Measurements from ENCODE around the gene IRF4. TPM values are rescaled to one million over a fixed set of nuclear protein-coding genes. Genes with fewer than 3 reads are reported as not detected.

The IRF4 gene
- total RNA-seq, result 1 to 10 TPM; 4.6 to 5.0 TPM
- polyA plus RNA-seq, result 1 to 10 TPM in 1 of 2 donors, under 1 TPM in 1; 0.85 to 1.1 TPM
- long read RNA-seq, donor 1, result 0 reads
- long read RNA-seq, donor 2, result 0 reads
- long read RNA-seq, donor 3, result 0 reads
- long read RNA-seq, donor 4, result 0 reads
- long read RNA-seq, donor 5, result 0 reads

- TF ChIP-seq CTCF (IDR thresholded peaks at IDR 0.05; ENCODE audit: control extremely low read depth, extremely low read depth), result no peak
- Histone ChIP-seq H3K27ac (ENCODE audit: low read depth in 1 of 2, low read length in 1 of 2) (no peak within 1 kb of the TSS), H3K9me3 (ENCODE audit: control insufficient read depth in 4 of 4, insufficient read depth in 3 of 4, low read length in 3 of 4) (no peaks in the 10 kb centered on the region), H3K36me3 (ENCODE audit: control insufficient read depth in 4 of 4, insufficient read depth in 4 of 4, low read length in 4 of 4) (no peaks in the 10 kb centered on the region), H3K27me3 (ENCODE audit: control insufficient read depth in 3 of 3, insufficient read depth in 3 of 3, low read length in 2 of 3) (peaks cover 8 to 78% (median 70%) of the 10 kb centered on the region in 3 donors), H3K9ac (ENCODE audit: insufficient read depth in 1 of 2, low read length in 2 of 2) (no peak within 1 kb of the TSS), H3K4me1 (ENCODE audit: control insufficient read depth in 5 of 5, insufficient read depth in 5 of 5, low read length in 5 of 5) (peaks cover 0 to 25% (median 4%) of the 10 kb centered on the region in 5 donors), H3K4me3 (peak within 1 kb of the TSS; percentile 20)
- DNase-seq (no peak), ATAC-seq (ENCODE audit: insufficient read depth, low FRiP score) (peak; percentile 47)
- WGBS, 2 donors, result 1% methylated on average over 72 to 82 of the region's 82 CpGs
Measured at GRCh38 chr6:391559-392440, at the start of gene IRF4. Gene IRF4, plus strand, starts transcription at chr6:391752. Its CDS starts 1,401 bp downstream, at chr6:393153.

GRCh38 chr6:341914-342831 is 49.4 kb upstream of the IRF4 start:
- H3K4me3 ChIP-seq, result no peak overlapping the region
- no peaks in the 10 kb centered on the region for H3K27me3 ChIP-seq (ENCODE audit: control insufficient read depth in 3 of 3, insufficient read depth in 3 of 3, low read length in 2 of 3)
- peaks cover 0 to 2% (median 0%) of the 10 kb centered on the region in 4 donors for H3K9me3 ChIP-seq (ENCODE audit: control insufficient read depth in 4 of 4, insufficient read depth in 3 of 4, low read length in 3 of 4)
- WGBS, 2 donors, result 76 to 80% methylated on average over 16 of the region's 16 CpGs
- no peak overlapping the region for H3K9ac ChIP-seq (ENCODE audit: insufficient read depth in 1 of 2, low read length in 2 of 2)
- H3K4me1 ChIP-seq (ENCODE audit: control insufficient read depth in 5 of 5, insufficient read depth in 5 of 5, low read length in 5 of 5), result peaks cover 0 to 11% (median 4%) of the 10 kb centered on the region in 5 donors
- TF ChIP-seq CTCF (IDR thresholded peaks at IDR 0.05; ENCODE audit: control extremely low read depth, extremely low read depth), result no peak
- no peak overlapping the region for H3K27ac ChIP-seq (ENCODE audit: low read depth in 1 of 2, low read length in 1 of 2)
- peaks cover 0 to 2% (median under 1%) of the 10 kb centered on the region in 4 donors for H3K36me3 ChIP-seq (ENCODE audit: control insufficient read depth in 4 of 4, insufficient read depth in 4 of 4, low read length in 4 of 4)
- DNase-seq (no peak), ATAC-seq (ENCODE audit: insufficient read depth, low FRiP score) (no peak)

- Histone ChIP-seq H3K9me3 (ENCODE audit: control insufficient read depth in 4 of 4, insufficient read depth in 3 of 4, low read length in 3 of 4) (peaks cover 0 to 2% (median 0%) of the 10 kb centered on the region in 4 donors), H3K4me3 (no peak overlapping the region), H3K9ac (ENCODE audit: insufficient read depth in 1 of 2, low read length in 2 of 2) (no peak overlapping the region), H3K4me1 (ENCODE audit: control insufficient read depth in 5 of 5, insufficient read depth in 5 of 5, low read length in 5 of 5) (peaks cover 0 to 11% (median 4%) of the 10 kb centered on the region in 5 donors), H3K27me3 (ENCODE audit: control insufficient read depth in 3 of 3, insufficient read depth in 3 of 3, low read length in 2 of 3) (no peaks in the 10 kb centered on the region), H3K27ac (ENCODE audit: low read depth in 1 of 2, low read length in 1 of 2) (no peak overlapping the region), H3K36me3 (ENCODE audit: control insufficient read depth in 4 of 4, insufficient read depth in 4 of 4, low read length in 4 of 4) (peaks cover 0 to 4% (median under 1%) of the 10 kb centered on the region in 4 donors)
- no peak for TF ChIP-seq CTCF (IDR thresholded peaks at IDR 0.05; ENCODE audit: control extremely low read depth, extremely low read depth)
- DNase-seq (no peak), ATAC-seq (ENCODE audit: insufficient read depth, low FRiP score) (no peak)
- 85 to 86% methylated on average over 8 of the region's 8 CpGs for WGBS, 2 donors
Measured at GRCh38 chr6:342832-343179, 48.7 kb upstream of the IRF4 start.

Measured in lung (tissue), 16 donors.